Spleen (tissue), 7 donors: Measurements from ENCODE around the gene OBP2B.
A peak's percentile ranks its signal among the peaks of the same experiment; 100 is the strongest.

ENCODE experiments used
- POLR2A ChIP-seq, 3 donors: fragments of 450-650 bp; IDR thresholded peaks; one replicate each; pipeline ENCODE4 v1.5.1; 2017; ENCODE audit warnings: antibody characterized with exemption in 3 of 3, mild to moderate bottlenecking in 1 of 3
- POLR2AphosphoS5 ChIP-seq, 3 donors: sonication (generic); formaldehyde crosslinking; IDR thresholded peaks; one replicate each; pipeline ENCODE4 v1.5.1; 2017; ENCODE audit warnings: antibody characterized with exemption in 3 of 3
- TF ChIP-seq, protein P1 (sequence below), 11 experiments: fragments of 200-600 bp in 7 of 11; fragments of 450-650 bp in 4 of 11; sonication (generic) in 4 of 11; IDR thresholded peaks in 8 of 11; conservative IDR thresholded peaks in 3 of 11; 1 replicate in 7 of 11; 2 replicates in 4 of 11; pipeline versions ENCODE4 v1.4.0 to v1.8.0; 2016 to 2021; ENCODE audit warnings: antibody characterized with exemption in 11 of 11, inconsistent platforms in 4 of 11, mild to moderate bottlenecking in 1 of 11
- donor health status: DM: no; HTN: no; CAD: no; lungs with moderate emphysema.
- donor health status: DM: no; HTN: no; CAD: no.
- donor health status: DM: no; HTN: no; CAD: no.

- TF ChIP-seq, protein P1, sequence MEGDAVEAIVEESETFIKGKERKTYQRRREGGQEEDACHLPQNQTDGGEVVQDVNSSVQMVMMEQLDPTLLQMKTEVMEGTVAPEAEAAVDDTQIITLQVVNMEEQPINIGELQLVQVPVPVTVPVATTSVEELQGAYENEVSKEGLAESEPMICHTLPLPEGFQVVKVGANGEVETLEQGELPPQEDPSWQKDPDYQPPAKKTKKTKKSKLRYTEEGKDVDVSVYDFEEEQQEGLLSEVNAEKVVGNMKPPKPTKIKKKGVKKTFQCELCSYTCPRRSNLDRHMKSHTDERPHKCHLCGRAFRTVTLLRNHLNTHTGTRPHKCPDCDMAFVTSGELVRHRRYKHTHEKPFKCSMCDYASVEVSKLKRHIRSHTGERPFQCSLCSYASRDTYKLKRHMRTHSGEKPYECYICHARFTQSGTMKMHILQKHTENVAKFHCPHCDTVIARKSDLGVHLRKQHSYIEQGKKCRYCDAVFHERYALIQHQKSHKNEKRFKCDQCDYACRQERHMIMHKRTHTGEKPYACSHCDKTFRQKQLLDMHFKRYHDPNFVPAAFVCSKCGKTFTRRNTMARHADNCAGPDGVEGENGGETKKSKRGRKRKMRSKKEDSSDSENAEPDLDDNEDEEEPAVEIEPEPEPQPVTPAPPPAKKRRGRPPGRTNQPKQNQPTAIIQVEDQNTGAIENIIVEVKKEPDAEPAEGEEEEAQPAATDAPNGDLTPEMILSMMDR (IDR thresholded peaks at IDR 0.05 in 8 of 11, conservative IDR thresholded peaks at IDR 0.05 in 3 of 11) = peak in 1 of 11 experiments; percentile 15
- TF ChIP-seq POLR2AphosphoS5 (IDR thresholded peaks at IDR 0.05) (peak; percentile 79 to 87 (median 83)), POLR2A (IDR thresholded peaks at IDR 0.05) (no peak)
Observed at GRCh38 chr9:133163504-133164172, 45.4 kb downstream of the OBP2B start, which contains the start of gene GBGT1.
